Astrocyte of the spinal cord (primary cell): ENCODE data around the gene MTCH1.

Source experiments
- DNase-seq: peaks from one replicate; pipeline ENCODE4 v3.0.0; 2011; ENCODE audit warnings: low read depth, low spot score
- H3K4me3 ChIP-seq: 2 replicates; pipeline ENCODE4 v1.5.1; 2011; ENCODE audit warnings: low read depth, mild to moderate bottlenecking, low read length, moderate library complexity
- in situ Hi-C: cut with HindIII; loops from 2 replicates; pipeline ENCODE4 v1.10.0; 2017; ENCODE audit warnings: low sequenced_read_pairs
- TF ChIP-seq, protein P1 (sequence below): IDR thresholded peaks from 2 replicates; pipeline ENCODE4 v1.5.1; 2012; ENCODE audit warnings: low read depth, mild to moderate bottlenecking, low read length, inconsistent platforms

MTCH1 gene

DNA sequence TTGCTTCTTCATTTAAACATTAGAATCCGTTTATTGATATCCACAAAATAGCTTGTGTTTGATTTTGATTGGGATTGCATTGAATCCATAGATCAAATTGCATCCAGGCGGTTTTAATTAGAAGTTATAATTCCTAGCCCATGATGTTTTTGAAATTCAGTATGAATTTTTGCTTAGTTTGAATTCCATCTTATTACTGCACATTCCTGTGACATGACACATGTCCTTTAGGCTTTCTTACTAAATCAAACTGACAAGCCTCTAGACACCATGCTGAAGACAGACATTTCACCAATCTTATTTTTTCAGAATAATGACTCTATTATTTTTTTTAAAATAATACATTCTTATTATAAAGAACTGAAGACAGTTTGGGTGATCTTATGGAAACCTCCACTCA lies 52.9 kb downstream of the MTCH1 start:
- no peak for DNase-seq
- in situ Hi-C loops: no loop called here

DNA sequence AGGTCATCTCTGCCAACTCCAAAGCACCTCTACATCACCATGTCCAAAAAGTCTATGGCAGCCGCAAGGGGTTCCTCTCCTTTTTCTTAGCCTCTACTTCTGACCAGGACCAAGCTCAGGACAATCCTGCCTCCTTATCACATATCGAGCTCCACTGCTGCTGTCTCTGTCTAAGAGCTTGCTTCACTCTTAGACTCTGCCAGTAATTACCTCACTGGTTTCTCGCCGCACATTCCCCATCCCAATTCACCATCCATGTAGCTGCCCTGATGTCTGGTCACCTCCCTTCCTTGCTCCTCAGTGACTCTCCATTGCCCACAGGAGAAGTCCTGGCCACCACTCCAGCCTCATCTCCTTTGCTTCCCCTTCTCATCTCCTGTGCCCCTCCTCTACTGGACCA lies 55.5 kb downstream of the MTCH1 start:
- no peak for DNase-seq
- TF ChIP-seq, protein P1, sequence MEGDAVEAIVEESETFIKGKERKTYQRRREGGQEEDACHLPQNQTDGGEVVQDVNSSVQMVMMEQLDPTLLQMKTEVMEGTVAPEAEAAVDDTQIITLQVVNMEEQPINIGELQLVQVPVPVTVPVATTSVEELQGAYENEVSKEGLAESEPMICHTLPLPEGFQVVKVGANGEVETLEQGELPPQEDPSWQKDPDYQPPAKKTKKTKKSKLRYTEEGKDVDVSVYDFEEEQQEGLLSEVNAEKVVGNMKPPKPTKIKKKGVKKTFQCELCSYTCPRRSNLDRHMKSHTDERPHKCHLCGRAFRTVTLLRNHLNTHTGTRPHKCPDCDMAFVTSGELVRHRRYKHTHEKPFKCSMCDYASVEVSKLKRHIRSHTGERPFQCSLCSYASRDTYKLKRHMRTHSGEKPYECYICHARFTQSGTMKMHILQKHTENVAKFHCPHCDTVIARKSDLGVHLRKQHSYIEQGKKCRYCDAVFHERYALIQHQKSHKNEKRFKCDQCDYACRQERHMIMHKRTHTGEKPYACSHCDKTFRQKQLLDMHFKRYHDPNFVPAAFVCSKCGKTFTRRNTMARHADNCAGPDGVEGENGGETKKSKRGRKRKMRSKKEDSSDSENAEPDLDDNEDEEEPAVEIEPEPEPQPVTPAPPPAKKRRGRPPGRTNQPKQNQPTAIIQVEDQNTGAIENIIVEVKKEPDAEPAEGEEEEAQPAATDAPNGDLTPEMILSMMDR: no peak
- no peak overlapping the region for H3K4me3 ChIP-seq
- in situ Hi-C loops: no loop called here

More for the DNA sequence above, 52.9 kb downstream of the MTCH1 start:
- TF ChIP-seq, protein P1: no peak
- H3K4me3 ChIP-seq: no peak overlapping the region

DNA sequence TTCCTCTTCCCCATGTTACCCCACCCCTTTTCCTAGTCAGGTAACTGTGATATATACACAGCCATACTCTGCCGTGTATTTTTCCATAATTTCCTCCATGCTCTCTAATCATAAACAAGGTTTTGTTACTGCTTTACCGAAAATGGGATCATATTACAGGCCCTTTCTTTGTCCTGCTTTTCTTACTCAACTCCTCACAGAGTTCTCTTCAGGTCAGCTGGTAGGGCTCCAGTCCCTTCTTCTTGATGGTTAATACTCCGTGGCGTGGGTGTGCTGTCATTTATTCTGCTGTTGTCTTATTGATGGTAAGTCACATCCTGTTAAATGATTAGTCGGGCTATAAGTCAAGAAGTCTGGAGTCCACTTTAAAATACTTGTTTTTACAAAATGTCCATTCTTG lies 56.4 kb downstream of the MTCH1 start:
- TF ChIP-seq, protein P1: no peak
- peak; percentile 47 for DNase-seq
- no peak overlapping the region for H3K4me3 ChIP-seq
- in situ Hi-C loops: no loop called here

DNA sequence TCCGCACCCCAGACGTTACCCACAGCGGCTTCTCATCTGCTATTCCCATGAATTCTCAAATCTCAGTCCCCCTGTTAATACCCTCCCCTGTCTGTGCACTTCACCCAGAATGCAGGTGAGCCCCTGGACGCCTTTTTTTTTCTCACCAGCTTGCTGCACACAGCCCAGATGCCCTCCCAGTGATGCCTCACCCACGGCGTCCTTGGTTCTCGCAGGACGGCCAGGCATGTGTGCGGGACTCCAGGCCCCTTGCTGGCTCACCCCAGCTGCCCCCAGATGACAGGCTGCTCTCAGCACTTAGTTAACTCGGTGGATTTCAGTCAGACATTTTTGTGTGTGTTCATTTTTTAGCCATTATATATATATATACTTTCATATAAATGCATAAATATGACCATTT lies 56.8 kb downstream of the MTCH1 start:
- DNase-seq: no peak
- H3K4me3 ChIP-seq: no peak overlapping the region
- in situ Hi-C loops: no loop called here
- TF ChIP-seq, protein P1: no peak

DNA sequence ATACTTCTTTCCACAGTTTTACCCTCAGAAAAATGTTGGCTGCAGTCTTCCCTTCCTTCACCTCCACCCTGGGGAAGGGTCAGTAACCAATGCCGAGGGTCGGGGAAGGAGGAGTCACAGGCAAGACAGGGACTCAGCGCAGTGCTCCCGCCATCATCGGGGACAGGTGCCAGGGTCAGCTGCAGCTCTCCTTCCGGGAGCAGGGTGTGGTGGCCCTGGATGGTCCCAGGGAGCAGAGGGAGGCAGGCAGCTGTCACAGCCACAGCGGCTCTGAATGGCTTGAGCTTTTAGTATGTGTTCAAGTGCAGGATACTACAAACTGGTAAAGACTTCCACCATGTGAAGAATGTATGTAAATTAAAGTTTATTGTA lies 57.5 kb downstream of the MTCH1 start:
- in situ Hi-C loops: no loop called here
- no peak overlapping the region for H3K4me3 ChIP-seq
- TF ChIP-seq, protein P1: no peak
- DNase-seq: no peak

DNA sequence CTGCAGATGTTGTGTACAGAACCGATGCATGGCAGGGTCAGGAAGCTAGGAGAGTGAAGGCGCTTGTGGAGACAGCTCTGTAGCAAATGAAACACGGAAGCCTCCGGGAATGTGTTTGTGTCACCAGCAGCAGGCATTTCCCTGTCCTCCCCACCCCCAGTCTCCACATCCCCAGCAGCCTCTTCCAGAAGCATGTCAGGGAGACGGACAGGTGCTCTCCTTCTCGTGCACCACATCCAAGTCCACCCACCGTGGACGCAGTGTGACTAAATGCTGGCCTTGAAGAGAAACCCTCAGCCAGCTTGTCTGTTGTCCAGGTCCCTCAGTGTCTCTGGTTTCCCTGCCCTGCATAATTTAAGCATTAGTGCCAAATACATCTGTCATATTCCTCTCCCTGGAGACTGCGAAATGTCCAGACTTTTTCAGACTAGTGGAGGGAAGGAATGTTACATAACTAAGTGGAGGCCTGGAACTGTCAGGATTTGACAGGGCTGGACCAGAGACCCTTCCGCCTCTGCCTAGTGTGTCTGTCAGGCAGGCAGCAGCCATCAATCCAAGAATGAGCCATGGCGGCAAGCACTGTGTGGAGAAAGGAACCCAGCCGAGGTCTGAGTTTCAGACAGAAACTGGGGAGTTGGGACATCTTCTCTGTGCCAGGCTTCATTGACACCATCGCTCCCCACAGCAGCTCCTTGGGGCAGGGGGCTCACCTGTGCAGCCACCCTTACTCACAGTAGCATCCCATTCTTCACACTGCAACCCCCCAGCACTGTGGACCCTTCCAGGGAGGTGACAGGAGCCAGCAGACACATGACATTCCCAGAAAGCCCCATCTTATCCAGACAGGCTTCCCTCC lies 58.1 kb downstream of the MTCH1 start:
- no peak for DNase-seq
- H3K4me3 ChIP-seq: no peak overlapping the region
- in situ Hi-C loops: no loop called here
- TF ChIP-seq, protein P1: no peak
